GM23338 (cell line): ENCODE measurements around the gene PARP9. TPM values are rescaled to one million over a fixed set of nuclear protein-coding genes. Genes with fewer than 3 reads are reported as not detected.

Source experiments
- ATAC-seq: fragments of 200-7000 bp; cut with Tn5 transposase; 3 replicates; pipeline ENCODE4 v1.9.1; 2020
- DNase-seq: peaks from one replicate; pipeline ENCODE4 v3.0.0-alpha.2; 2015; ENCODE audit warnings: low spot score
- H2AFZ ChIP-seq: fragments of 200-600 bp; sonication (generic); 2 replicates; pipeline ENCODE4 v1.8.0; 2016; ENCODE audit warnings: antibody characterized with exemption, mild to moderate bottlenecking, moderate library complexity
- H3F3A ChIP-seq: fragments of 200-600 bp; sonication (generic); replicated peaks from 2 replicates; pipeline ENCODE4 v1.8.0; 2017; ENCODE audit warnings: antibody characterized with exemption, mixed run types, low read depth
- H3K27ac ChIP-seq: fragments of 200-600 bp; sonication (generic); 2 replicates; pipeline ENCODE4 v1.6.1; 2016; ENCODE audit warnings: low read depth
- H3K27me3 ChIP-seq: fragments of 200-600 bp; sonication (generic); 2 replicates; pipeline ENCODE4 v1.8.0; 2016; ENCODE audit warnings: mild to moderate bottlenecking, mixed run types, moderate library complexity; ENCODE audit not compliant: insufficient read depth
- H3K36me3 ChIP-seq: fragments of 200-600 bp; sonication (generic); 2 replicates; pipeline ENCODE4 v1.8.0; 2016; ENCODE audit warnings: mild to moderate bottlenecking; ENCODE audit not compliant: insufficient read depth
- H3K4me1 ChIP-seq: fragments of 200-600 bp; sonication (generic); 2 replicates; pipeline ENCODE4 v1.8.0; 2016; ENCODE audit warnings: mild to moderate bottlenecking, moderate library complexity; ENCODE audit not compliant: insufficient read depth
- H3K4me2 ChIP-seq: fragments of 200-600 bp; sonication (generic); 2 replicates; pipeline ENCODE4 v1.7.1; 2017; ENCODE audit warnings: mixed run types
- H3K4me3 ChIP-seq: fragments of 200-600 bp; sonication (generic); 2 replicates; pipeline ENCODE4 v1.6.1; 2016; ENCODE audit warnings: mixed run types
- H3K79me2 ChIP-seq: fragments of 200-600 bp; sonication (generic); replicated peaks from 2 replicates; pipeline ENCODE4 v1.8.0; 2017; ENCODE audit warnings: mild to moderate bottlenecking; ENCODE audit not compliant: insufficient read depth
- H3K9me2 ChIP-seq: fragments of 200-600 bp; sonication (generic); 2 replicates; pipeline ENCODE4 v1.8.0; 2017; ENCODE audit not compliant: insufficient read depth
- H4K20me1 ChIP-seq: fragments of 200-600 bp; sonication (generic); replicated peaks from 2 replicates; pipeline ENCODE4 v1.8.0; 2017; ENCODE audit warnings: mild to moderate bottlenecking; ENCODE audit not compliant: insufficient read depth
- H3K27ac Mint-ChIP-seq: 2 replicates; pipeline ENCODE4 v1.8.0; 2020; ENCODE audit warnings: inconsistent platforms, mild to moderate bottlenecking, moderate library complexity, mixed read lengths
- H3K27me3 Mint-ChIP-seq: 3 replicates; pipeline ENCODE4 v1.8.0; 2022; ENCODE audit warnings: low read depth, mild to moderate bottlenecking, moderate library complexity, mixed read lengths, inconsistent platforms; ENCODE audit not compliant: insufficient read depth, poor library complexity
- H3K36me3 Mint-ChIP-seq: 3 replicates; pipeline ENCODE4 v1.8.0; 2021; ENCODE audit warnings: low read depth, mild to moderate bottlenecking, inconsistent platforms, moderate library complexity, mixed read lengths
- H3K4me1 Mint-ChIP-seq: 3 replicates; pipeline ENCODE4 v1.8.0; 2020; ENCODE audit warnings: mild to moderate bottlenecking, inconsistent platforms, mixed read lengths
- H3K4me3 Mint-ChIP-seq: 3 replicates; pipeline ENCODE4 v1.8.0; 2021; ENCODE audit warnings: moderate library complexity, mild to moderate bottlenecking, inconsistent platforms, mixed read lengths
- H3K9me3 Mint-ChIP-seq: 3 replicates; pipeline ENCODE4 v1.8.0; 2020; ENCODE audit warnings: moderate library complexity, mild to moderate bottlenecking, inconsistent platforms, mixed read lengths
- CREB1 ChIP-seq: fragments of 250-450 bp; sonication (Bioruptor Pico); IDR thresholded peaks from 2 replicates; pipeline ENCODE4 v1.5.0; 2020; ENCODE audit warnings: low read depth, mild to moderate bottlenecking, moderate library complexity
- ETS1 ChIP-seq: IDR thresholded peaks from 2 replicates; pipeline ENCODE4 v1.6.1; 2016; ENCODE audit warnings: antibody characterized with exemption
- EZH2 ChIP-seq: fragments of 200-600 bp; sonication (generic); IDR thresholded peaks from one replicate; pipeline ENCODE4 v1.8.0; 2017; ENCODE audit warnings: antibody characterized with exemption, mild to moderate bottlenecking, low read depth; ENCODE audit not compliant: unreplicated experiment
- EZH2phosphoT487 ChIP-seq: fragments of 200-600 bp; sonication (generic); IDR thresholded peaks from one replicate; pipeline ENCODE4 v1.8.1; 2018; ENCODE audit warnings: antibody characterized with exemption; ENCODE audit not compliant: unreplicated experiment
- JUNB ChIP-seq: IDR thresholded peaks from one replicate; pipeline ENCODE4 v1.6.1; 2016; ENCODE audit warnings: antibody characterized with exemption; ENCODE audit not compliant: unreplicated experiment
- NANOG ChIP-seq: IDR thresholded peaks from 2 replicates; pipeline ENCODE4 v1.6.1; 2016; ENCODE audit warnings: antibody characterized with exemption, borderline replicate concordance
- POLR2AphosphoS5 ChIP-seq: IDR thresholded peaks from 2 replicates; pipeline ENCODE4 v1.6.1; 2016; ENCODE audit warnings: antibody characterized with exemption, low read depth
- REST ChIP-seq: IDR thresholded peaks from one replicate; pipeline ENCODE4 v1.6.1; 2018; ENCODE audit warnings: antibody characterized with exemption; ENCODE audit not compliant: unreplicated experiment
- STAT1 ChIP-seq: IDR thresholded peaks from one replicate; pipeline ENCODE4 v1.6.1; 2016; ENCODE audit warnings: antibody characterized with exemption; ENCODE audit not compliant: unreplicated experiment
- ZNF114 ChIP-seq: fragments of 250-450 bp; sonication (Bioruptor Pico); IDR thresholded peaks from 2 replicates; pipeline ENCODE4 v1.5.0; 2020; ENCODE audit warnings: mild to moderate bottlenecking, moderate library complexity
- ZNF331 ChIP-seq: fragments of 250-450 bp; sonication (Bioruptor Pico); IDR thresholded peaks from 2 replicates; pipeline ENCODE4 v1.5.0; 2020; ENCODE audit warnings: low read depth, mild to moderate bottlenecking, moderate library complexity
- ZNF462 ChIP-seq: fragments of 250-450 bp; sonication (Bioruptor Pico); IDR thresholded peaks from 2 replicates; pipeline ENCODE4 v1.5.0; 2020; ENCODE audit warnings: mild to moderate bottlenecking, moderate library complexity
- polyA plus RNA-seq: library from polyadenylated mRNA; unstranded; fragments of >200 nt; fragmentation: Nextera tagmentation; extraction: Ambion mirVana; gene quantifications from 2 replicates; pipeline ENCODE4 v1.2.1, GENCODE V29; 2016
- total RNA-seq: library from RNA; depleted of rRNA; stranded (reverse); fragments of >200 nt; shearing (Covaris generic); gene quantifications from 2 replicates; pipeline ENCODE4 v1.2.3, GENCODE V29; 2014
- TF ChIP-seq, protein P1 (sequence below), 2 experiments: fragments of 200-600 bp in 1 of 2; sonication (generic) in 1 of 2; conservative IDR thresholded peaks; 2 replicates each; pipeline versions ENCODE4 v1.5.1 to v1.6.1; 2016 to 2017; ENCODE audit warnings: antibody characterized with exemption in 2 of 2, low read depth in 2 of 2, mild to moderate bottlenecking in 2 of 2, moderate library complexity in 1 of 2

The PARP9 gene
- total and polyA plus RNA-seq, 2 experiments from 2014 or later: 1.8 to 2.2 TPM

- peaks cover 9% of the 10 kb centered on the region; the same call in 1 of the 2 replicates for H3K4me1 ChIP-seq
- TF ChIP-seq STAT1 (no peak), EZH2phosphoT487 (no peak), JUNB (no peak), ZNF462 (no peak), REST (no peak), EZH2 (no peak), ZNF331 (no peak), CREB1 (CRISPR knock-in tag) (no peak), POLR2AphosphoS5 (no peak), ZNF114 (CRISPR knock-in tag) (no peak), ETS1 (no peak), NANOG (no peak)
- TF ChIP-seq, protein P1, sequence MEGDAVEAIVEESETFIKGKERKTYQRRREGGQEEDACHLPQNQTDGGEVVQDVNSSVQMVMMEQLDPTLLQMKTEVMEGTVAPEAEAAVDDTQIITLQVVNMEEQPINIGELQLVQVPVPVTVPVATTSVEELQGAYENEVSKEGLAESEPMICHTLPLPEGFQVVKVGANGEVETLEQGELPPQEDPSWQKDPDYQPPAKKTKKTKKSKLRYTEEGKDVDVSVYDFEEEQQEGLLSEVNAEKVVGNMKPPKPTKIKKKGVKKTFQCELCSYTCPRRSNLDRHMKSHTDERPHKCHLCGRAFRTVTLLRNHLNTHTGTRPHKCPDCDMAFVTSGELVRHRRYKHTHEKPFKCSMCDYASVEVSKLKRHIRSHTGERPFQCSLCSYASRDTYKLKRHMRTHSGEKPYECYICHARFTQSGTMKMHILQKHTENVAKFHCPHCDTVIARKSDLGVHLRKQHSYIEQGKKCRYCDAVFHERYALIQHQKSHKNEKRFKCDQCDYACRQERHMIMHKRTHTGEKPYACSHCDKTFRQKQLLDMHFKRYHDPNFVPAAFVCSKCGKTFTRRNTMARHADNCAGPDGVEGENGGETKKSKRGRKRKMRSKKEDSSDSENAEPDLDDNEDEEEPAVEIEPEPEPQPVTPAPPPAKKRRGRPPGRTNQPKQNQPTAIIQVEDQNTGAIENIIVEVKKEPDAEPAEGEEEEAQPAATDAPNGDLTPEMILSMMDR (conservative IDR thresholded peaks at IDR 0.05; ENCODE audit: low read depth in 2 of 2): no peak
- Mint-ChIP-seq H3K27ac (no peak overlapping the region), H3K4me3 (no peak overlapping the region), H3K27me3 (no peaks in the 10 kb centered on the region), H3K9me3 (no peaks in the 10 kb centered on the region), H3K4me1 (peaks cover 10% of the 10 kb centered on the region), H3K36me3 (no peaks in the 10 kb centered on the region)
- H2AFZ ChIP-seq: no peak overlapping the region
- no peak for DNase-seq
- no peaks in the 10 kb centered on the region; the same call in 1 of the 2 replicates for H3K9me2 ChIP-seq
- no peak for ATAC-seq
- no peaks in the 10 kb centered on the region for H3K27me3 ChIP-seq
- no peaks in the 10 kb centered on the region for H3K79me2 ChIP-seq
- no peak overlapping the region for H3K27ac ChIP-seq
- no peak overlapping the region for H3K4me3 ChIP-seq
- no peak overlapping the region for H3K4me2 ChIP-seq
- H4K20me1 ChIP-seq: no peaks in the 10 kb centered on the region
- H3K36me3 ChIP-seq: no peaks in the 10 kb centered on the region
- H3F3A ChIP-seq: no peaks in the 10 kb centered on the region
These were observed 15.5 kb downstream of the PARP9 start for GRCh38 chr3:122548619-122549018.
